ENCODE data around the gene ZFAND6.

Gene ZFAND6

GRCh38 chr15:80162059-80162554, 102.6 kb downstream of the ZFAND6 start:
- no peak overlapping the region for H3K4me3 ChIP-seq (ENCODE audit: low read depth, low read length)
- TF ChIP-seq, protein P1, sequence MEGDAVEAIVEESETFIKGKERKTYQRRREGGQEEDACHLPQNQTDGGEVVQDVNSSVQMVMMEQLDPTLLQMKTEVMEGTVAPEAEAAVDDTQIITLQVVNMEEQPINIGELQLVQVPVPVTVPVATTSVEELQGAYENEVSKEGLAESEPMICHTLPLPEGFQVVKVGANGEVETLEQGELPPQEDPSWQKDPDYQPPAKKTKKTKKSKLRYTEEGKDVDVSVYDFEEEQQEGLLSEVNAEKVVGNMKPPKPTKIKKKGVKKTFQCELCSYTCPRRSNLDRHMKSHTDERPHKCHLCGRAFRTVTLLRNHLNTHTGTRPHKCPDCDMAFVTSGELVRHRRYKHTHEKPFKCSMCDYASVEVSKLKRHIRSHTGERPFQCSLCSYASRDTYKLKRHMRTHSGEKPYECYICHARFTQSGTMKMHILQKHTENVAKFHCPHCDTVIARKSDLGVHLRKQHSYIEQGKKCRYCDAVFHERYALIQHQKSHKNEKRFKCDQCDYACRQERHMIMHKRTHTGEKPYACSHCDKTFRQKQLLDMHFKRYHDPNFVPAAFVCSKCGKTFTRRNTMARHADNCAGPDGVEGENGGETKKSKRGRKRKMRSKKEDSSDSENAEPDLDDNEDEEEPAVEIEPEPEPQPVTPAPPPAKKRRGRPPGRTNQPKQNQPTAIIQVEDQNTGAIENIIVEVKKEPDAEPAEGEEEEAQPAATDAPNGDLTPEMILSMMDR (IDR thresholded peaks at IDR 0.05; ENCODE audit: low read depth, low read length) = no peak

DNA sequence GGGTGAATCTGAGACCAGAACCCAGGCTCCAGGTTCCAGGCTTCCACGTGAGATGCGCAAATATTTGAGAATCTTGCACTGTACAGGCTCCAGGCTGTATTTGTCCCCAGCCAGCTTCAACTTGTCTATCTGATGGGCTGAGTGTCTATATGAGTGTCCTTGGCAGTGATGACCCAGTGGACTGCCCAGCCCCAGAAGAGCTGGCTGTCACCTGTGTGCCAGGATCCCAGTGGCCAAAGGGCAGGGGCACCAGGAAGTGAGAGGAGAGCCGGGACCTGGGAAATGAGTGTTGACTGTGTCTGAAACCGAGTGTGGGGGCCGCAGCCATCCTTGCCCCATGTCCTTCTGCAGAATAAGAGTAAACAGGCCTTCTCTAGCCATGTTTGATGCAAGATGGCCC, 103.7 kb downstream of the ZFAND6 start:
- H3K4me3 ChIP-seq (ENCODE audit: low read depth, low read length) = no peak overlapping the region
- TF ChIP-seq, protein P1 (IDR thresholded peaks at IDR 0.05; ENCODE audit: low read depth, low read length) = no peak

- TF ChIP-seq, protein P1 (IDR thresholded peaks at IDR 0.05; ENCODE audit: low read depth, low read length) = no peak
- H3K4me3 ChIP-seq (ENCODE audit: low read depth, low read length) = no peak overlapping the region
Measured at GRCh38 chr15:80163897-80164296, 104.4 kb downstream of the ZFAND6 start.

DNA sequence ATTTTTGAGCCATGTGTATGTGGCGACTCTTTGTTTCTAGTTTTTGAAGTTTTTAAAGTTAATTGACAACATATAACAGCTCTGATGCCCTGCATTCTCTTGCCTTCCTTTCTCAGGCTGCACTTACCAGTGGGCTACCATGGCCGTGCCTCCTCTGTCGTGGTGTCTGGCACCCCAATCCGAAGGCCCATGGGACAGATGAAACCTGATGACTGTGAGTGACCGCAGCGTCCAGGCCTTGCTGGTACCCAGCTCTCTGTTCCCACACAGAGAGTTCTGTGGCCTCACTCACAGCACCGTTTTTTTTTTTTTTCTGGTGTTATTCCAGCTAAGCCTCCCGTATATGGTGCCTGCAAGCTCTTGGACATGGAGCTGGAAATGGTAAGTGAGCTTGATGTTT, 108.5 kb downstream of the ZFAND6 start:
- no peak overlapping the region for H3K4me3 ChIP-seq (ENCODE audit: low read depth, low read length)
- TF ChIP-seq, protein P1 (IDR thresholded peaks at IDR 0.05; ENCODE audit: low read depth, low read length) = no peak

- no peak overlapping the region for H3K4me3 ChIP-seq (ENCODE audit: low read depth, low read length)
- TF ChIP-seq, protein P1 (IDR thresholded peaks at IDR 0.05; ENCODE audit: low read depth, low read length) = no peak
Measured at GRCh38 chr15:80168421-80168820, 108.9 kb downstream of the ZFAND6 start.

- H3K4me3 ChIP-seq (ENCODE audit: low read depth, low read length) = no peak overlapping the region
- TF ChIP-seq, protein P1 (IDR thresholded peaks at IDR 0.05; ENCODE audit: low read depth, low read length) = no peak
Measured at GRCh38 chr15:80169768-80170357, 110.4 kb downstream of the ZFAND6 start.

DNA sequence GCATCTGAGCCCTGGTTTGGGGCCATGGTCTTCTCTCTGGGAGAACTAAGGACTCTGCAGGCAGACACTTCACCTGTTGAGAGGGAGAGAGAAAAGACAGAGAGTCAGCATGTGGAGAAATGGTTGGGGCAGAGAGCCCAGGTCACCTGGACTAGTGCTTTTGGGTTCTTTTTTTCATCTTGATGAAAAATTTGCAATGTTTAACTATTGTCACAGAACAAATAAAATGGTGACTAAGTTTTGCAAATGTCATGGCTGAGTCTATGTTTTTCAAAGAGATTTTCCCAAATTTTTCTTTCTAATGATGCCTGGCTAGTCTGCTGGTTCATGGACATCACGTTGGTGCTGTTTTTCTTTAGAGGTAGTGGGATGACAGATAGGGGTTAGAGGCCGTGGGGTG, 111.1 kb downstream of the ZFAND6 start:
- TF ChIP-seq, protein P1 (IDR thresholded peaks at IDR 0.05; ENCODE audit: low read depth, low read length) = no peak
- no peak overlapping the region for H3K4me3 ChIP-seq (ENCODE audit: low read depth, low read length)

Data from WI38 (cell line).